HCT116 (cell line): ENCODE data around the gene KRT36.

Source experiments
- EZH2 ChIP-seq: fragments of 200-600 bp; sonication (generic); IDR thresholded peaks from 2 replicates; pipeline ENCODE4 v1.6.1; 2017; ENCODE audit warnings: antibody characterized with exemption, mixed run types
- REST ChIP-seq: IDR thresholded peaks from 2 replicates; pipeline ENCODE4 v1.6.1; 2012; ENCODE audit warnings: low read depth
- SIN3A ChIP-seq: IDR thresholded peaks from 2 replicates; pipeline ENCODE4 v1.6.1; 2012; ENCODE audit warnings: low read depth
- TF ChIP-seq, protein P1 (sequence below), 3 experiments: fragments of 200-600 bp in 1 of 3; sonication (generic) in 1 of 3; IDR thresholded peaks in 2 of 3; conservative IDR thresholded peaks in 1 of 3; 2 replicates each; pipeline ENCODE4 v1.5.1; 2012 to 2017; ENCODE audit warnings: low read depth in 2 of 3, low read length in 2 of 3, antibody characterized with exemption in 1 of 3, borderline replicate concordance in 1 of 3, control low read depth in 1 of 3, mild to moderate bottlenecking in 1 of 3, mixed read lengths in 1 of 3, mixed run types in 1 of 3, moderate library complexity in 1 of 3; ENCODE audit not compliant: insufficient read depth in 1 of 3

GRCh38 chr17:41463746-41464145, 26.0 kb downstream of the KRT36 start:
- TF ChIP-seq EZH2 (no peak), REST (no peak), SIN3A (no peak)
- TF ChIP-seq, protein P1, sequence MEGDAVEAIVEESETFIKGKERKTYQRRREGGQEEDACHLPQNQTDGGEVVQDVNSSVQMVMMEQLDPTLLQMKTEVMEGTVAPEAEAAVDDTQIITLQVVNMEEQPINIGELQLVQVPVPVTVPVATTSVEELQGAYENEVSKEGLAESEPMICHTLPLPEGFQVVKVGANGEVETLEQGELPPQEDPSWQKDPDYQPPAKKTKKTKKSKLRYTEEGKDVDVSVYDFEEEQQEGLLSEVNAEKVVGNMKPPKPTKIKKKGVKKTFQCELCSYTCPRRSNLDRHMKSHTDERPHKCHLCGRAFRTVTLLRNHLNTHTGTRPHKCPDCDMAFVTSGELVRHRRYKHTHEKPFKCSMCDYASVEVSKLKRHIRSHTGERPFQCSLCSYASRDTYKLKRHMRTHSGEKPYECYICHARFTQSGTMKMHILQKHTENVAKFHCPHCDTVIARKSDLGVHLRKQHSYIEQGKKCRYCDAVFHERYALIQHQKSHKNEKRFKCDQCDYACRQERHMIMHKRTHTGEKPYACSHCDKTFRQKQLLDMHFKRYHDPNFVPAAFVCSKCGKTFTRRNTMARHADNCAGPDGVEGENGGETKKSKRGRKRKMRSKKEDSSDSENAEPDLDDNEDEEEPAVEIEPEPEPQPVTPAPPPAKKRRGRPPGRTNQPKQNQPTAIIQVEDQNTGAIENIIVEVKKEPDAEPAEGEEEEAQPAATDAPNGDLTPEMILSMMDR (IDR thresholded peaks at IDR 0.05 in 2 of 3, conservative IDR thresholded peaks at IDR 0.05 in 1 of 3; ENCODE audit: borderline replicate concordance in 1 of 3, insufficient read depth in 1 of 3, low read depth in 2 of 3, low read length in 2 of 3) = no peak
